ENCODE results near the gene AFG1L. TPM values are rescaled to one million over a fixed set of nuclear protein-coding genes. Genes with fewer than 3 reads are reported as not detected.
"Not testable (repeated sequence)": the region's sequence is repeated elsewhere in the genome, so short reads cannot be mapped to it uniquely, and the experiment has no call there.

AFG1L gene
- total RNA-seq, 2 donors from 2014 or later = 4.6 to 5.0 TPM

DNA sequence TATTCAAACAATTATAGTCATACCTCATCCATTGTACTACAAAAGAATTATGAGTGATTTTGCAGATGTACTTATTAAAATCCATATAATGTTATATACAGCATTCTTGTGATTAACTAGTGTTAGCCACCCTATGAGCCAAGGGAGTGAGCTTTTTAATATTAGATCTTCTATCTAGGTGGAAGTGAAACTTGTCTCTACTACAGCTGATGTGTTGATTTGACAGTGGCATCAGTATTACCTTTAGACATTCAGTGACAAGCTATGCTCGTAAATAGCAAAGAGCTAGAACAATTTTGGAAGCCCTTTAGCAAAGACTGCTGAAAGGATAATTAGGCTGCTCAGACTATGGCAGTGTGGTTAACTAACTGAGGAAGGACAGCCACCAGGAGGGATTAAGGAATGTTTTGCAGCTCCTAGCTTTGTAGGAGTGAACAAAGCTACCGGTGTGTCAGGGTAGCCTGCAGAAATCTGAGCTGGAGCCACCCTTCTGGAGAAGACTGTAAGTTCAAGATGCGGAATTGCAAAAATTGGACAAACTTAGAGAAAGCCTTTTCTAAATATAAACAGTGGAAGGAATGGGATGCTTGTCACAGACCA lies 73.7 kb downstream of the AFG1L start:
- Mint-ChIP-seq H3K4me3 (no peak overlapping the region), H3K9me3 (no peaks in the 10 kb centered on the region), H3K36me3 (no peaks in the 10 kb centered on the region), H3K27me3 (no peaks in the 10 kb centered on the region), H3K27ac (no peak overlapping the region), H3K4me1 (ENCODE audit: low read depth in 2 of 2) (no peaks in the 10 kb centered on the region)
- DNase-seq (ENCODE audit: low spot score) = no peak
- ATAC-seq = no peak

DNA sequence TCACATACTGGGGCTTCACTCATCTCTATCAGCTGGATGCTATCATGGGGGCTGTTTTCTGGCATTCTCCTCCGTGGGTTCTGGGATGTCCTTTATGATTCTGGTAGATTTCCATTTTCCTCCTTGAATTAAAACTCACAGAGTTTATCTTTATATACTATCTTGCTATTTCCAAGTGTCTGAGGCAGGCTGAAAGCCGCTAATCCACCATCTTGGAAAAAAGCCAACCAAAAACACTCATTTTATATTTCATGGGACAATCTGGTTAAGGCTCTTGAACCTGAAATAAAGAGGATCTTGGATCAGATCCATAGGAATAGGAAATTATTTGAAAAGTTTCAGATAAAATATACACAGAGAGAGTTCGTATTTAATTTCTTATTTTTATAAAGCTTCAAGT lies 86.0 kb downstream of the AFG1L start:
- Mint-ChIP-seq H3K9me3 (no peaks in the 10 kb centered on the region), H3K27me3 (no peaks in the 10 kb centered on the region), H3K4me3 (no peak overlapping the region), H3K27ac (no peak overlapping the region), H3K36me3 (no peaks in the 10 kb centered on the region), H3K4me1 (ENCODE audit: low read depth in 2 of 2) (no peaks in the 10 kb centered on the region)
- ATAC-seq (no peak), DNase-seq (ENCODE audit: low spot score) (no peak)

DNA sequence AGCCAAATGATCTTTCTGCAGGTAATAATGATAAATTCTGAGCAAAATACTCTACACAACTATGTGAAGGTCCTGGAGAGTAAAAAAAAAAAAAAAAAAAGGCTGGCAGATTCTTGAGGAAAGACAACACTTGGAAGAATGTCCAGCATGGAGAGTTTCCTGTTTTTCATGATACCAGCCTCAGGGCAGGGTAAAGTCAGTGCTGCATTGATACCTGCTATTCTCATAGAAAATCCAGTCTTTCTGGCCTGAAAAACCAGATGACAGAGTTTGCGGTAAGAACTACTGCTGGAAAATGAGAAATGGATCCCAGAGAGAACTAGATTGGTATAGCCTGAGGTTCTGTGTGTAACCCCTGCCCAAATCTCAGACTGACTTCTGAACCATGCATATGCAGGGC lies 89.1 kb downstream of the AFG1L start:
- H3K27me3 Mint-ChIP-seq = no peaks in the 10 kb centered on the region
- DNase-seq (ENCODE audit: low spot score) (no peak), ATAC-seq (no peak)
- no peak overlapping the region for H3K4me3 Mint-ChIP-seq
- no peaks in the 10 kb centered on the region for H3K4me1 Mint-ChIP-seq (ENCODE audit: low read depth in 2 of 2)
- no peaks in the 10 kb centered on the region for H3K9me3 Mint-ChIP-seq
- H3K27ac Mint-ChIP-seq = no peak overlapping the region
- no peaks in the 10 kb centered on the region for H3K36me3 Mint-ChIP-seq

DNA sequence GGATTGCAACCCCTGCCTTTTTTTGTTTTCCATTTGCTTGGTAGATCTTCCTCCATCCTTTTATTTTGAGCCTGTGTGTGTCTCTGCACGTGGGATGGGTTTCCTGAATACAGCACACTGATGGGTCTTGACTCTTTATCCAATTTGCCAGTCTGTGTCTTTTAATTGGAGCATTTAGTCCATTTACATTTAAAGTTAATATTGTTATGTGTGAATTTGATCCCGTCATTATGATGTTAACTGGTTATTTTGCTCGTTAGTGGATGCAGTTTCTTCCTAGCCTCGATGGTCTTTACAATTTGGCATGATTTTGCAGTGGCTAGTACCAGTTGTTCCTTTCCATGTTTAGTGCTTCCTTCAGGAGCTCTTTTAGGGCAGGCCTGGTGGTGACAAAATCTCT lies 94.3 kb downstream of the AFG1L start:
- not testable (repeated sequence) for H3K9me3 Mint-ChIP-seq; H3K27ac Mint-ChIP-seq; ATAC-seq; H3K4me3 Mint-ChIP-seq; DNase-seq (ENCODE audit: low spot score); H3K27me3 Mint-ChIP-seq; H3K4me1 Mint-ChIP-seq (ENCODE audit: low read depth in 2 of 2); H3K36me3 Mint-ChIP-seq

DNA sequence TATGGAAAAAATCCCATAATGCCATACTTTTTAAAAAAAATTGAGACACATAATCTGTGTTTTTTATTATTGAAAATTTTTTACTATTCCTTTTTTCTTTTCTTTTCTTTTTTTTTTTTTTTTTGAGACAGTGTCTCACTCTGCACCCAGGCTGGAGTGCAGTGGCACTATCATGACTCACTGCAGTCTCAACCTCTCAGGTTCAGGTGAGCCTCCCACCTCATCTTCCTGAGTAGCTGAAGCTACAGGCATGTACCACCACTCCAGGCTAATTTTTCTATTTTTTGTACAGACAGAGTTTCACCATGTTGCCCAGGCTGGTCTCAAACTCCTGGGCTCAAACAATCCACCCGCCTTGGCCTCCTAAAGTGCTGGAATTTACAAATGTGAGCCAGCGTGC lies 100.4 kb downstream of the AFG1L start:
- DNase-seq (ENCODE audit: low spot score) (no peak), ATAC-seq (no peak)
- no peaks in the 10 kb centered on the region for H3K9me3 Mint-ChIP-seq
- no peaks in the 10 kb centered on the region for H3K27me3 Mint-ChIP-seq
- no peak overlapping the region for H3K27ac Mint-ChIP-seq
- no peaks in the 10 kb centered on the region for H3K4me1 Mint-ChIP-seq (ENCODE audit: low read depth in 2 of 2)
- no peaks in the 10 kb centered on the region for H3K36me3 Mint-ChIP-seq
- H3K4me3 Mint-ChIP-seq = no peak overlapping the region

DNA sequence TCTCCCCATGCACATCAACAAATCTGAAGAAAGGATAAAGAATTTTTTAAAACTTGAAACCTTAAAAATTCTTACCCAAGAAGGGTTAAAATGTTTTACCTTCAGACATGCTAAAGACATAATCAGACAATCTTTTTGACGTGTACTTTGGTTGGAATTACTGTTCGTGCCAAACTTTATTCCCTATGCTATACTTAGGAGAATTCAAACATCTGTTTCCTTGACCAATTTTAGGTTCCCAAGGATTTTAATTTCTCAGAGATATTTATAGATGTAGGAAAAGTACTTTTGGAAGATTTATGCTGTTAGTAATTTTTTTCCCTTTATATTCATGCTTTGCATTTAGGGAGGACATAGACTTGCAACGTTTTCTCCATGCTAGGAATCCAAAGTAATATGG lies 108.4 kb downstream of the AFG1L start:
- DNase-seq (ENCODE audit: low spot score) = no peak
- Mint-ChIP-seq H3K36me3 (peaks cover 4% of the 10 kb centered on the region), H3K9me3 (no peaks in the 10 kb centered on the region), H3K27ac (no peak overlapping the region), H3K27me3 (no peaks in the 10 kb centered on the region), H3K4me3 (no peak overlapping the region), H3K4me1 (ENCODE audit: low read depth in 2 of 2) (peaks cover 5 to 7% of the 10 kb centered on the region in 2 donors)
- ATAC-seq = no peak

DNA sequence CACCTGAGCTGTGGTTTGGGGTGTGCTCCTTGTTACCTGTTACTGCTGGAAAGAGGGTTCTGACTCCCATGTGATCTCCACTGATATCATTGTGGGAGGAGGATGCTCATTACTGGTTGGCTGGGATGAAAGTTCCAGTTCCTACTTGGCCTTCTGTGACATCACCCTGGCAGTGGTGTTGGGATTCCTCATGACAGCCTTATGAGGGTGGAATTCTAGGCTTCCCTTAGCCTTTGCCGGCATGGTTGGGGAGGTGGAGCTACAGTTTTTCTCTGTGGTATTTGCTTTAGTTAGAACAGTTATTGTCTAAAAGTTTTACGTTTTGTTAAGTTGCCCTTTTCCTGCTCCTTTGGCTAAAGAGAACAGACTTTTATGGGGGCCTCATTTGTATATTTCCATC lies 112.1 kb downstream of the AFG1L start:
- H3K4me3 Mint-ChIP-seq = no peak overlapping the region
- H3K27ac Mint-ChIP-seq = no peak overlapping the region
- DNase-seq (ENCODE audit: low spot score) (no peak), ATAC-seq (no peak)
- H3K9me3 Mint-ChIP-seq = no peaks in the 10 kb centered on the region
- H3K27me3 Mint-ChIP-seq = no peaks in the 10 kb centered on the region
- H3K36me3 Mint-ChIP-seq = peaks cover 8% of the 10 kb centered on the region
- H3K4me1 Mint-ChIP-seq (ENCODE audit: low read depth in 2 of 2) = peaks cover 5 to 8% of the 10 kb centered on the region in 2 donors

DNA sequence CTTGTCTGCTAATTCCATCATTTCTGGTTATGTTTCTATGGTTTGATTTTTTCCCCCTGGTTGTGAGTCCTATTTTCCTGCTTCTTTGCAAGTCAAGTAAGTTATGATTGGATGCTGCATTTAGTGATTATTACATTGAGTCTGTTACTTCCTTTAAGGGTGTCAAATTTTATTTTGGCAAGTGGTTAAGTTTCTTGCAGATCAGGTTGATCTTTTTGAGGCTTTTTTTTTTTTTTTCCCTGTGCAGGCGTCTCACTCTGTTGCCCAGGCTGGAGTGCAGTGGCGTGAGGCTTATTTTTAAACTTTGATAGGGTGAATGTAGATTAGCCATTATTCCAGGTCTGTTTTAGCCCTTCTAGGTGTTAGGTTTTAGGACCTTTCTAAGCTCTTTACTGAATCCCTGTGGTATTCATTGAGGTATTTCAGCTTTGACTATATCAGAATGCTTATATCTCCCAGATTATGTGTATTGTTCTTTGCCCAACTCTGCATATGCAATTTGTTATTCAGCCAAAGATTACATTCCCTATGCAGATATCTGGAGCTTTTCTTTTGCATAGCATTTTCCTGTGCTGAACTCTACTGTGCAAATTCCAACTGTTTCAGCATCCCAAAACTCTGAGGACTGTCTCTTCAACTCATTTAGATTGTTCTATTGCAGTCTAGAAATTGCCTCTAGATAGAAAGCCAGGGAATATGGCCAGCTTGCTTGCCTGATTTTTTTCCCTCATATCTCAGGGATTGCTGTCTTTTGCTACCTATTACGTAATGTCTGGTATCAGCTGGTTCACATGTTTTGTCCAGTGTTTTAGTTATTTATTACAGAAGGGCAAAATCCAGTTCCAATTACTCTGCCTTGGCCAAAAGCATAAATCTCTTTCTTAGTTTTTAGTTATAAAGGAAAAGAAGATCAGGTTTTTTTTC lies 113.3 kb downstream of the AFG1L start:
- Mint-ChIP-seq H3K4me1 (ENCODE audit: low read depth in 2 of 2) (peaks cover 5 to 8% of the 10 kb centered on the region in 2 donors), H3K27ac (no peak overlapping the region), H3K9me3 (peaks cover 3% of the 10 kb centered on the region), H3K27me3 (peaks cover 0 to 3% of the 10 kb centered on the region in 2 donors), H3K36me3 (peaks cover 17% of the 10 kb centered on the region), H3K4me3 (no peak overlapping the region)
- ATAC-seq = no peak
- DNase-seq (ENCODE audit: low spot score) = no peak

DNA sequence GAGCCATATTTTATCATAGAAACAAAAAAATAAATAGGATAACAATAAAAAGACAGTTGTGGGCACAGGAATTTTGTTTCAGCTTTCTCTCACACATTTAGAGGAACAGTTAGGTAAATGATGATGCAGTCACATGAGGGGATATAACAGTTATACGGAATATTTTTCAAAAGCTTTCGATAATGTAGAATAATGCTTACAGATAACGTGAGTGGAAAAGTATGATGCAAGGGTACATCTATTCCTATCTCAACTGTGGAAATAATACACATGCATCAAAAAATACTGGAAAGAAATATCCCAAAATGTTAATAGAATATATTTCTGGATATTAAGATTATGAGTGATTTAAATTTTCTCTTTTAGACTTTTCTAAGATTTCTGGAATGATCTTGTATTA lies 114.0 kb downstream of the AFG1L start:
- peaks cover 0 to 10% of the 10 kb centered on the region in 2 donors for H3K27me3 Mint-ChIP-seq
- peaks cover 5 to 8% of the 10 kb centered on the region in 2 donors for H3K4me1 Mint-ChIP-seq (ENCODE audit: low read depth in 2 of 2)
- H3K4me3 Mint-ChIP-seq = no peak overlapping the region
- H3K27ac Mint-ChIP-seq = no peak overlapping the region
- no peak for ATAC-seq
- peaks cover 8% of the 10 kb centered on the region for H3K9me3 Mint-ChIP-seq
- peaks cover 22% of the 10 kb centered on the region for H3K36me3 Mint-ChIP-seq
- no peak for DNase-seq (ENCODE audit: low spot score)

DNA sequence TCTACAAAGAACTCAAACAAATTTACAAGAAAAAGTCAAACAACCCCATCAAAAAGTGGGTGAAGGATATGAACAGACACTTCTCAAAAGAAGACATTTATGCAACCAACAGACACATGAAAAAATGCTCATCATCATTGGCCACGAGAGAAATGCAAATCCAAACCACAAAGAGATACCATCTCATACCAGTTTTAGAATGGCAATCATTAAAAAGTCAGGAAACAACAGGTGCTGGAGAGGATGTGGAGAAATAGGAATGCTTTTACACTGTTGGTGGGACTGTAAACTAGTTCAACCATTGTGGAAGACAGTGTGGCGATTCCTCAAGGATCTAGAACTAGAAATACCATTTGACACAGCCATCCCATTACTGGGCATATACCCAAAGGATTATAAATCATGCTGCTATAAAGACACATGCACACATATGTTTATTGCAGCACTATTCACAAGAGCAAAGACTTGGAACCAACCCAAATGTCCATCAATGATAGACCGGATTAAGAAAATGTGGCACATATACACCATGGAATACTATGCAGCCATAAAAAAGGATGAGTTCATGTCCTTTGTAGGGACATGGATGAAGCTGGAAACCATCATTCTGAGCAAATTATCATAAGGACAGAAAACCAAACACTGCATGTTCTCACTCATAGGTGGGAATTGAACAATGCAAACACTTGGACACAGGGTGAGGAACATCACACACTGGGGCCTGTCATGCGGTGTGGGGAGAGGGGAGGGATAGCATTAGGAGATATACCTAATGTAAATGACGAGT lies 121.4 kb downstream of the AFG1L start:
- Mint-ChIP-seq H3K36me3 (peaks cover 22% of the 10 kb centered on the region), H3K27me3 (peaks cover 0 to 12% of the 10 kb centered on the region in 2 donors)
- not testable (repeated sequence) for ATAC-seq; DNase-seq (ENCODE audit: low spot score); H3K9me3 Mint-ChIP-seq; H3K4me3 Mint-ChIP-seq; H3K27ac Mint-ChIP-seq; H3K4me1 Mint-ChIP-seq (ENCODE audit: low read depth in 2 of 2)

DNA sequence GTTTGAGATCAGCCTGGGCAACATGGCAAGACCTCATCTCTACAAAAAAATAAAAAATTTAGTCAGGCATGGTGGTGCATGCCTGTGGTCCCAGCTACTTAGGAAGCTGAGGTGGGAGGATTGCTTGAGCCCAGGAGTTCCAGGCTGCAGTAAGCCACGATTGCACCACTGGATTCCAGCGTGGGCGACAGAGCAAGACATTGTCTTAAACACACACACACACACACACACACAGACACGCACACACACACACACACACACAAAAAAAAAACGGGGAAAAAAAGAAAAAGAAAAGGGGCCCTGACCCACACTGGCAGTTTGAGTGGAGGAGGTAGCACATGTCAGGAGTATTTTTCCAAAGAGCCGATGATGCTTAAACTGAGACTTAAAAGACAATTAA lies 122.2 kb downstream of the AFG1L start:
- DNase-seq (ENCODE audit: low spot score) (no peak), ATAC-seq (no peak)
- Mint-ChIP-seq H3K4me3 (no peak overlapping the region), H3K4me1 (ENCODE audit: low read depth in 2 of 2) (no peaks in the 10 kb centered on the region), H3K27ac (no peak overlapping the region), H3K27me3 (peaks cover 0 to 12% of the 10 kb centered on the region in 2 donors), H3K36me3 (peaks cover 18% of the 10 kb centered on the region), H3K9me3 (peaks cover 8% of the 10 kb centered on the region)

DNA sequence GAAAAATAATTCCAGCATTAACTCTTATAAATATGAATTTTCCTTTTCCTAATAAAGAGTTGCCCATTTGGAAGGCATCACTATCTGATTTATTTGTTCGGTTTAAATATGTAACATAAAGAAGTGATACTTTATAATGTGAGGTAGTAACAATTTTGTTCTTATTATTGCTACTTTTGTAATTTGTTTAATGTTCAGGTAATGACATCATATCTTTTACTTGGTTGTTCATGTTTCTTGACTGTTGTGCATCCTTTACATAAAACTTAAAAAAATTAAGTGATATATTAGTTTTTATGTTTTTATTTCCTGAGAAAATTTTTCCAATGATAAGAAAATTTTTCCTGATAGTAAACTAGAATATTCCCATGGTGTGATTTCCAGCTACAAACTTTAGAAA lies 124.6 kb downstream of the AFG1L start:
- no peaks in the 10 kb centered on the region for H3K9me3 Mint-ChIP-seq
- no peak overlapping the region for H3K27ac Mint-ChIP-seq
- no peak overlapping the region for H3K4me3 Mint-ChIP-seq
- no peaks in the 10 kb centered on the region for H3K4me1 Mint-ChIP-seq (ENCODE audit: low read depth in 2 of 2)
- ATAC-seq (no peak), DNase-seq (ENCODE audit: low spot score) (no peak)
- H3K36me3 Mint-ChIP-seq = no peaks in the 10 kb centered on the region
- peaks cover 0 to 2% of the 10 kb centered on the region in 2 donors for H3K27me3 Mint-ChIP-seq

DNA sequence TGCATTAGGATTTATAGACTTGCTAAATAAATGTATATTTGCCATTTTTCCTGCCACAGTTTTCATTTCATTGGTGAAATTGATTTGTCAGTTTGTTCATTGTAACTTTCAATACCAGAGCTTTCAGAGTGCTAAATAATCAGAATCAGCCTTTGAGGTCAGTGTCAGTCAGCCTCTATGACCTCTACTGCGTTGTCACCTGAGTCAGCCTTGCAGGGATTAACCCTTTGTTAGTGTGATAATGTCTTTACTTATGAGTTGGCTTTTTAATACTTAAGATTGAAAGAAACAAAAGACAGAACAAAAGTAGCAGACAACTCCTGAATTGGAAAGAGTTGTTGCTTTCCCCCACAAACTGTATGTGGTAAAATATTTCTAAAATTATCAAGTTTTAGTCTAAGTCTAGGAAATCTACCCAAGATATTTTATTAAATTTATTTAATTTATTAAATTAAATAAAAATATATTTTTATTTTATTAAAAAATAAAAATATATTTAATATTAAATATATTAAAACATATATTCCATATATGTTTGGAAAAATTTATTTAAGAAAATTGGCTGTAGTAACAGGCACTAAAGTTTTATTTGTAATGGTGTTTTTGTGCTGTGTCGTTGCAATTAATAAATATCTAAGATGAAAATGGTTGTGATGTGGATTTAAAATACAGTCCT lies 125.2 kb downstream of the AFG1L start:
- Mint-ChIP-seq H3K9me3 (no peaks in the 10 kb centered on the region), H3K36me3 (no peaks in the 10 kb centered on the region), H3K4me3 (no peak overlapping the region), H3K27me3 (peaks cover 0 to 6% of the 10 kb centered on the region in 2 donors), H3K27ac (no peak overlapping the region), H3K4me1 (ENCODE audit: low read depth in 2 of 2) (no peaks in the 10 kb centered on the region)
- DNase-seq (ENCODE audit: low spot score) = no peak
- ATAC-seq = no peak
